ENCODE measurements around the gene CBY2. TPM values are rescaled to one million over a fixed set of nuclear protein-coding genes. Genes with fewer than 3 reads are reported as not detected.
A peak's percentile ranks its signal among the peaks of the same experiment; 100 is the strongest.

The CBY2 gene
- total RNA-seq, 1 experiment from 2014 or later, result not detected

DNA sequence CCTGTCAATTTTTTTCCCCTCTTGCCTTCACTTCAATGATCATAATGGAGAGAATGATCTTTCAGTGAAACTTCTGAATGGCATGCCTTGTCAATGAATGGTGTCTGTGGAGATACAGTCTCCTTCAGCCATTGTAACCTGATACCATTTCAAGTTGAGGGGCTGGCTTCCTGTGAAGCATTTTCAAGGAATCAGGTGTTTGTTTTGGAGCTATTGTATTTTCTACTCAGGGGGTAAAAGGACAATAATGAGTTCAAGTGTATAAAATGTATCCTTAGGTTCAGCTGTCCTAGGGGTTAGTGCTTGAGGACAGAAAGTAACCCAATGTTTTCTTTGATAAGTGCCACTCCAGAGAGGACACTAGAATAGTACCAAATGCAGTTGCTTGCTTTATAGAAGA lies 23.8 kb upstream of the CBY2 start:
- Histone ChIP-seq H4K5ac (ENCODE audit: insufficient read length, low read depth, low read length) (no peak overlapping the region), H3K56ac (ENCODE audit: insufficient read length, low read depth, low read length) (no peak overlapping the region), H4K20me1 (ENCODE audit: control insufficient read depth, insufficient read depth, insufficient read length) (no peaks in the 10 kb centered on the region), H3K18ac (ENCODE audit: insufficient read length, low read depth, low read length) (no peak overlapping the region), H3K14ac (ENCODE audit: insufficient read depth, low read length) (no peak overlapping the region), H3K23me2 (ENCODE audit: insufficient read length, low read depth, low read length, poor library complexity, severe bottlenecking) (no peaks in the 10 kb centered on the region), H3K4me2 (ENCODE audit: insufficient read depth, insufficient read length, low read length) (no peak overlapping the region), H3K4ac (ENCODE audit: low read depth, low read length) (no peak overlapping the region), H3K9me3 (ENCODE audit: control insufficient read depth, low read depth, low read length) (no peaks in the 10 kb centered on the region), H3K27me3 (ENCODE audit: insufficient read depth, low read length) (no peaks in the 10 kb centered on the region), H4K8ac (replicated peaks; ENCODE audit: insufficient read length, low read depth, low read length) (no peak overlapping the region), H3K79me2 (ENCODE audit: insufficient read depth, low read length) (no peaks in the 10 kb centered on the region), H3K9ac (ENCODE audit: extremely low read depth, insufficient read length, low read length) (no peak overlapping the region), H3K4me1 (ENCODE audit: insufficient read depth, low read length) (peaks cover 18% of the 10 kb centered on the region; the same call in 1 of the 2 replicates), H2AFZ (ENCODE audit: low read length) (no peak overlapping the region), H3K79me1 (ENCODE audit: insufficient read depth, low read depth, low read length, poor library complexity, severe bottlenecking) (no peaks in the 10 kb centered on the region), H2BK20ac (ENCODE audit: low read depth, low read length, poor library complexity, severe bottlenecking) (no peak overlapping the region), H2AK5ac (ENCODE audit: insufficient read length, low read length) (no peak overlapping the region), H4K91ac (ENCODE audit: insufficient read length, low read depth, low read length) (no peak overlapping the region), H2BK12ac (ENCODE audit: insufficient read length, low read depth, low read length) (no peak overlapping the region), H3K23ac (ENCODE audit: insufficient read length, low read depth, low read length) (no peak overlapping the region), H2BK15ac (ENCODE audit: low read depth, low read length) (no peak overlapping the region), H2BK120ac (ENCODE audit: low read depth, low read length, poor library complexity, severe bottlenecking) (no peak overlapping the region), H3K27ac (ENCODE audit: insufficient read length, low read depth, low read length) (no peak overlapping the region), H2BK5ac (ENCODE audit: insufficient read length, low read length) (no peak overlapping the region), H3T11ph (ENCODE audit: low read length) (no peak overlapping the region)
- no peak for TF ChIP-seq CTCF (conservative IDR thresholded peaks at IDR 0.05)
- Mint-ChIP-seq H3K27ac (peak overlapping the region in 1 of 3 experiments; percentile 46; a peak in 1 of 7 replicates), H3K27me3 (ENCODE audit: low read depth) (no peaks in the 10 kb centered on the region; the same call in none of the 2 replicates), H3K4me3 (no peak overlapping the region; a peak in 1 of 5 replicates), H3K4me1 (peaks cover 45 to 56% of the 10 kb centered on the region in 2 experiments), H3K36me3 (ENCODE audit: insufficient read depth in 1 of 3, low read depth in 3 of 3) (no peaks in the 10 kb centered on the region), H3K9me3 (peaks cover 0 to 3% of the 10 kb centered on the region in 2 experiments; a peak in 1 of 5 replicates)
- DNase-seq, result no peak
